Measurements from ENCODE around the gene EPS15. TPM values are rescaled to one million over a fixed set of nuclear protein-coding genes. Genes with fewer than 3 reads are reported as not detected.

EPS15 gene
- total and polyA plus RNA-seq, 9 of the 15 experiments (the other 6 are each of a cell fraction or from before 2014, with no cell fraction given): 23.1 to 69.0 (median 41.7) TPM

- peak; percentile 5; the same call in 1 of the 2 replicates for TF ChIP-seq MGA (IDR thresholded peaks at IDR 0.05)
- TF ChIP-seq ESRRB (CRISPR knock-in tag; IDR thresholded peaks at IDR 0.05; ENCODE audit: borderline replicate concordance): no peak
- no peak for TF ChIP-seq AFF4 (CRISPR knock-in tag; IDR thresholded peaks at IDR 0.05)
- TF ChIP-seq RFX1 (IDR thresholded peaks at IDR 0.05): no peak
- 0 out of 2 replicates have a peak, but pooled peaks have one; percentile 55 for TF ChIP-seq OTX1 (CRISPR knock-in tag; IDR thresholded peaks at IDR 0.05)
- TF ChIP-seq ZBTB26 (CRISPR knock-in tag; IDR thresholded peaks at IDR 0.05): 0 out of 2 replicates have a peak, but pooled peaks have one; percentile 20
- no peak for TF ChIP-seq GTF2A2 (tag; IDR thresholded peaks at IDR 0.05)
- TF ChIP-seq ZNF764 (CRISPR knock-in tag; IDR thresholded peaks at IDR 0.05; ENCODE audit: low read depth): no peak
- TF ChIP-seq PTRF (tag; IDR thresholded peaks at IDR 0.05): no peak
- TF ChIP-seq SNIP1 (IDR thresholded peaks at IDR 0.05; ENCODE audit: low read depth): no peak
These were observed 1.0 kb upstream of the EPS15 start (continued) for GRCh38 chr1:51519865-51520699.

Measured in K562 (cell line).